ENCODE results near the gene ATXN3. TPM values are rescaled to one million over a fixed set of nuclear protein-coding genes. Genes with fewer than 3 reads are reported as not detected.

The ATXN3 gene
- 20.2 and 42.9 TPM in 2 replicates for total RNA-seq

DNA sequence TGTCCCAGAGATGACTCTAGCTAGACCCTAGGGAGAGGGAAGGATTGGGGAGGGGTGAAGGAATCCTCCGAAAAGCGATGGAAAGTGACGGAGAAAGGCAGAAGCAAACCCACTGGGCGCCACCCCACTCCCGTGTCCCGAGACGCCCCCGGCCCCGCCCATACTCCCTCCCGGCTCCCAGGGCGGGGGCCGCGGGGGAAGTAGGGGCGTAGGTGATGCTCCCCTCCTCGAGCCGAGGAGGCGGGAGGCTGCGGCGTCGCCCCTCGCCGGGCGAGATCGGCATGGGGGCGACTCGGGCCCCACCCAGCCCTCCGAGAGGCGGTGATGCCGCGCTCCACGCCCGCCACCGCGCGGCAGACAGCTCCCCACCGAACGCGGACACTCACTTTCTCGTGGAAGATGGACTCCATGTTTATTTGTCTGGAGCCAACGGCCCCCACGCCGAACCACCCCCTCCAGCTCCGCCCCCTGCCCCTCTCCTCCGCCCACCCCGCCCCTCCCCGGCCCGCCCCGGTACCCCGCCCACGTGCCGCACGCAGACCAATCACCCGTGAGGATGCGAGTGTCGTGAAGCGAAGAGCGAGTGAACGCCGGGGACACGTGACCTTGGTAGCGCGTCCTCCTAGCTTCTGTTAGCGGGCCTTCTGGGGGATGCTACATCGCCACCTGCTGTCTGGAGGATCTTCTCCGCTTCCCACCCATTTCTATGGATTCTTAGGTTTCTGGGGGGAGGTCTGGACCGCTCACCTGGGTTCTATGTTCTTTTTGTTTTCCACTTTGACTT, at the start of gene ATXN3:
Gene ATXN3, minus strand, starts transcription at position 440 of the 784 bp plus-strand sequence. Its CDS starts 30 bp downstream, at position 410.

DNA sequence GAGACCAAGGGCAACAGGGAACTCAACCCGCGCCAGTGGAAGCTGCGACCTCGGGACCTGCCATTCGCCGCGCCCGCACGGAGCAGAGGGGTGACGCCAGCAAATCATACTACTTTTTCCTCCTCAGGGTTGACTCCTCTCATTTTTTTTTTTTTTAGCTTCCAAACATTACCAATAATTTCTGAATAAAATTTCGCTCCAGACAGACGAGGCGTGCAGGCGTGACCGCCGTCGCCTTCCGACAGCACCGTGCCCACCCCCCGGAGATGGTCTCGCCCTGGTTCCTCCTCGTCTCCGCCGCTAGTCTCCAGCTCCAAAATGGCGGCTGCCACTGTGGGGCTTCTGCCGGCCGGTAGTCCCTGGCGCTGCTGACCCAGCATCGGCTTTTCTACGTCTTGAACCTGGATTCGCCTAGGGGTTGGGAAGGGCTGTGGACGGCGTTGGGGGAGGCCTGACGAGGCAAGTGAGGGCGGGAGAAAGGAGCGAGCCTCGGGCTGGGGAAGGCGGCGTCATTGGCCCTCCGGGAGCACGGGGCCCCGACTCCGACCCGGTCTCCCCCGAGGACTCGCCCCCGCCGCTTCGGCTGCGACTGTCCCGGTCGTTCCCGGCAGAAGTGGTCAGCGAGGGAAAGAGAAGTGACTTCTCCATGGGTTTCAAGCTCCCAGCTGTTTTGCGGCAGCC, 15.4 kb upstream of the ATXN3 start, which contains the start of the genes CPSF2 and NDUFB1:
Gene CPSF2, plus strand, starts transcription at position 300 of the 681 bp plus-strand sequence. CDS start 9,016 bp downstream, outside the sequence.
Gene NDUFB1, minus strand, starts transcription at position 37 of the 681 bp plus-strand sequence. CDS start 4,069 bp downstream, outside the sequence.

DNA sequence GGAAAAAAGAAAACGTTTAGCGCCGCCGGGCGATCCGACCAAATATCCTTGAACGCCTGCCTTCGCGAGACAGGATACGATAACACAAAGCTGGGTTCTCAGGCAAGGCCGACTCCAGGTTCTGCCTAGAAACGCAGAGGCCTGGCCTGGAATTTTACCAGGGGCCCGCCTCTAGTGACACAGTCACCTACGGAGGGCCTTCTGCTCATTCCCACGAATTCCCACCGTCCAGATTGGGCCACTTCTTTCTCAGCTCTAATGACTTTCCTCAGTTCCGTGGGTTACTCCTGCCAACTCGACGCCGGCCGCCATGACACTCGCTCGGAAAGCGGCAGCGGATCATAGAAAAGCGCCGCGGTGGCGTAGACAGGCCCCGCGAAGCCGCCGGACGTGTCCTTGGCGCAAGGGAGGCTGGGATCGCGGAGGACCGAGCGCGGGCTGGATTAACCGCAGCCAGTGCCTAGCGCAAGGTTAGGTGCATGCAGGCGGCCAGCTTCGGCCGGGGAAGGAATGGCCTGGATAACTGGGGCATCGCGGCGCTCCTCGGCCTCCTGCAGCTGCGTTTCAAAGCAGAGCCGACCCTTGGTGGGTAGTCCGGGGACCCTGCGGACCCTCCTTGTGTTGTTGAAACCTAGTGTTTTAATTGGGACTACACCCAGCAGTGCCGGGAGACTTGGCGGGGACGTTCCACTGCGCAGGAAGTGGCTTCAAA, 66.5 kb downstream of the ATXN3 start, which contains the start of gene TRIP11:
Gene TRIP11, minus strand, starts transcription at position 341 of the 712 bp plus-strand sequence. CDS start 374 bp downstream, outside the sequence.

Other genes with a start within 250 kb of the ATXN3 start
- 0.97 and 1.3 TPM in 2 replicates for gene TC2N, start 239.0 kb downstream of the ATXN3 start, total RNA-seq
- gene FBLN5, start 158.9 kb downstream of the ATXN3 start, total RNA-seq = 58.3 and 74.8 TPM in 2 replicates
- gene TRIP11, start 66.5 kb downstream of the ATXN3 start, total RNA-seq = 28.5 and 35.9 TPM in 2 replicates
- 298 and 332 TPM in 2 replicates for gene NDUFB1, start 15.1 kb upstream of the ATXN3 start, total RNA-seq
- gene CPSF2, start 15.4 kb upstream of the ATXN3 start, total RNA-seq = 23.5 and 32.9 TPM in 2 replicates
- gene SLC24A4, start 216.6 kb upstream of the ATXN3 start, total RNA-seq = not detected in 2 replicates